Measurements from ENCODE around the gene ACAD10.
"Not testable (repeated sequence)": the region's sequence is repeated elsewhere in the genome, so short reads cannot be mapped to it uniquely, and the experiment has no call there.

The ACAD10 gene

DNA sequence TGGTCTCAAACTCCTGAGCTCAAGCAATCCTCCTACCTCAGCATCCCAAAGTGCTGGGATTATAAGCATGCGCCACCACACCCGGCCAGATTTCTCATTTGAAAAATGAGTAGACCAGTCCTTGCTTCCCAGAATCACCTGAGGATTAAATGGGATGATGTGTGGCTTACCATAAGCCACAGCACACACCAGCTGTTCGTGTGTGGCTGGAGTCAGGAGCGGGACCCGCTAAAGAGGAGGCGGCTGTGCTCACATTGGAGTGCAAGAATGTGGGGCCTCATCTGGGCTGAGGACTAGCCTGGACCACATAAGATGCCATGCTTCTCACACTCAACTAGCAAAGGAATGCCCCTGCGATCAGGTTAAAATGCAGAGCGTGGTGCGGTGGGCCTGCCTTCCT is 74.1 kb downstream of the ACAD10 start:
- Histone ChIP-seq H3F3A (ENCODE audit: control insufficient read depth, insufficient read depth) (peaks cover 19% of the 10 kb centered on the region), H3K4me1 (ENCODE audit: control insufficient read depth, low read length) (peaks cover 85% of the 10 kb centered on the region), H3K4me2 (ENCODE audit: low read length) (peak overlapping the region; percentile 64), H4K20me1 (ENCODE audit: control insufficient read depth, insufficient read depth, low read depth, low read length) (no peaks in the 10 kb centered on the region), H3K27me3 (ENCODE audit: control insufficient read depth, low read length) (no peaks in the 10 kb centered on the region), H3K9me2 (replicated peaks; ENCODE audit: control insufficient read depth, low read length) (no peaks in the 10 kb centered on the region), H3K79me2 (ENCODE audit: control insufficient read depth, low read length) (no peaks in the 10 kb centered on the region), H3K9me3 (ENCODE audit: control insufficient read depth, insufficient read depth, low read length) (no peaks in the 10 kb centered on the region), H3K36me3 (ENCODE audit: control insufficient read depth, low read length) (peaks cover 10% of the 10 kb centered on the region), H3K27ac (ENCODE audit: low read depth, low read length) (no peak overlapping the region), H3K4me3 (ENCODE audit: low read length) (no peak overlapping the region)
- TF ChIP-seq, protein P1, sequence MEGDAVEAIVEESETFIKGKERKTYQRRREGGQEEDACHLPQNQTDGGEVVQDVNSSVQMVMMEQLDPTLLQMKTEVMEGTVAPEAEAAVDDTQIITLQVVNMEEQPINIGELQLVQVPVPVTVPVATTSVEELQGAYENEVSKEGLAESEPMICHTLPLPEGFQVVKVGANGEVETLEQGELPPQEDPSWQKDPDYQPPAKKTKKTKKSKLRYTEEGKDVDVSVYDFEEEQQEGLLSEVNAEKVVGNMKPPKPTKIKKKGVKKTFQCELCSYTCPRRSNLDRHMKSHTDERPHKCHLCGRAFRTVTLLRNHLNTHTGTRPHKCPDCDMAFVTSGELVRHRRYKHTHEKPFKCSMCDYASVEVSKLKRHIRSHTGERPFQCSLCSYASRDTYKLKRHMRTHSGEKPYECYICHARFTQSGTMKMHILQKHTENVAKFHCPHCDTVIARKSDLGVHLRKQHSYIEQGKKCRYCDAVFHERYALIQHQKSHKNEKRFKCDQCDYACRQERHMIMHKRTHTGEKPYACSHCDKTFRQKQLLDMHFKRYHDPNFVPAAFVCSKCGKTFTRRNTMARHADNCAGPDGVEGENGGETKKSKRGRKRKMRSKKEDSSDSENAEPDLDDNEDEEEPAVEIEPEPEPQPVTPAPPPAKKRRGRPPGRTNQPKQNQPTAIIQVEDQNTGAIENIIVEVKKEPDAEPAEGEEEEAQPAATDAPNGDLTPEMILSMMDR (IDR thresholded peaks at IDR 0.05; ENCODE audit: low read depth, low read length, poor library complexity, severe bottlenecking), result no peak
- no peak for TF ChIP-seq EZH2phosphoT487 (IDR thresholded peaks at IDR 0.05; ENCODE audit: borderline replicate concordance, low read length)

DNA sequence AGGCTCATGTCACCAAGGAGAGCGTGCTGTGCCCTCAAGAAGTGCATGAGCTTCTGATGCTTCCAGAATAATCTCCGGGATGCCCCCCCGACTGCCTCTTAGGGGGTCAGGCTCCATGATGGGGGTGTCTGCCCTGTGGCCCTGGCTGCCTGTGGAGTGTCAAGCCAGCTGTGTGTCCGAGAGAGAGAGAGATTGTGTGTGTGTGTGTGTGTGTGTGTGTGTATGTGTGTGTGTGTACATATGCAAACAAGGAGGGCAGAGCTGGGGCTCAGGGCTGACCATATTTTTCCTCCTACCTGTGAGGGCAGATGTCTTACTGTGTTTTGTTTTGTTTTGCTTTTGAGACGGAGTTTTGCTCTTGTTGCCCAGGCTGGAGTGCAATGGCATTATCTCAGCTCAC is 75.2 kb downstream of the ACAD10 start:
- peak overlapping the region; percentile 30 for H3K4me3 ChIP-seq (ENCODE audit: low read length)

DNA sequence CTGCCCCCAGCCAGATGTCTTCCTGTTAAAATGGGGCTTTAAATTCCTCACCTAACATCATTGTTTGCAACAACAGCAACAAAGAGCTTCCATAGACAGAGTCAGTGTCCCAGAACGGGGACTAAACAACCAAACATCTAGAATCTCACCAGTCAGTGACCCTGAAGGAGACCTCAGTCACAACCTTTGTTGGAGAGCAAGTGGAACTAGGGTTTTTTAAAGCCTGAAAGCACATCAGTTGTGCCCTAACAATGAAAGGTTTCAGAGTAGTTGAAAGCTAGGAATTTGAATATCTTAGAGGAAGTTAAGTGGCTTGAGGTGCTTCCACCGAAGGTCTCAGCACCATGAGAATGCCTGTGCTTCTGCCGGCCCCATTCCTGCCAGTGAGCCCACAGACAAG is 75.9 kb downstream of the ACAD10 start:
- H3K36me3 ChIP-seq (ENCODE audit: control insufficient read depth, low read length), result peaks cover 9% of the 10 kb centered on the region
- H3F3A ChIP-seq (ENCODE audit: control insufficient read depth, insufficient read depth), result peaks cover 19% of the 10 kb centered on the region
- peak overlapping the region; percentile 30 for H3K4me3 ChIP-seq (ENCODE audit: low read length)
- peak overlapping the region; percentile 67 for H3K27ac ChIP-seq (ENCODE audit: low read depth, low read length)
- no peaks in the 10 kb centered on the region for H3K9me2 ChIP-seq (replicated peaks; ENCODE audit: control insufficient read depth, low read length)
- H3K4me2 ChIP-seq (ENCODE audit: low read length), result peak overlapping the region; percentile 64
- TF ChIP-seq, protein P1 (IDR thresholded peaks at IDR 0.05; ENCODE audit: low read depth, low read length, poor library complexity, severe bottlenecking), result no peak
- no peak for TF ChIP-seq EZH2phosphoT487 (IDR thresholded peaks at IDR 0.05; ENCODE audit: borderline replicate concordance, low read length)
- H3K4me1 ChIP-seq (ENCODE audit: control insufficient read depth, low read length), result peaks cover 97% of the 10 kb centered on the region
- no peaks in the 10 kb centered on the region for H3K79me2 ChIP-seq (ENCODE audit: control insufficient read depth, low read length)
- no peaks in the 10 kb centered on the region for H4K20me1 ChIP-seq (ENCODE audit: control insufficient read depth, insufficient read depth, low read depth, low read length)
- no peaks in the 10 kb centered on the region for H3K27me3 ChIP-seq (ENCODE audit: control insufficient read depth, low read length)
- H3K9me3 ChIP-seq (ENCODE audit: control insufficient read depth, insufficient read depth, low read length), result peaks cover 4% of the 10 kb centered on the region; the same call in 1 of the 2 replicates

More for the DNA sequence above, 75.2 kb downstream of the ACAD10 start:
- peaks cover 19% of the 10 kb centered on the region for H3F3A ChIP-seq (ENCODE audit: control insufficient read depth, insufficient read depth)
- H3K9me2 ChIP-seq (replicated peaks; ENCODE audit: control insufficient read depth, low read length), result no peaks in the 10 kb centered on the region
- peaks cover 11% of the 10 kb centered on the region for H3K36me3 ChIP-seq (ENCODE audit: control insufficient read depth, low read length)
- no peak for TF ChIP-seq EZH2phosphoT487 (IDR thresholded peaks at IDR 0.05; ENCODE audit: borderline replicate concordance, low read length)
- TF ChIP-seq, protein P1 (IDR thresholded peaks at IDR 0.05; ENCODE audit: low read depth, low read length, poor library complexity, severe bottlenecking), result no peak
- H3K27me3 ChIP-seq (ENCODE audit: control insufficient read depth, low read length), result no peaks in the 10 kb centered on the region
- H3K4me1 ChIP-seq (ENCODE audit: control insufficient read depth, low read length), result peaks cover 96% of the 10 kb centered on the region
- H4K20me1 ChIP-seq (ENCODE audit: control insufficient read depth, insufficient read depth, low read depth, low read length), result no peaks in the 10 kb centered on the region
- no peaks in the 10 kb centered on the region for H3K79me2 ChIP-seq (ENCODE audit: control insufficient read depth, low read length)
- peak overlapping the region; percentile 64 for H3K4me2 ChIP-seq (ENCODE audit: low read length)
- H3K27ac ChIP-seq (ENCODE audit: low read depth, low read length), result peak overlapping the region; percentile 67
- peaks cover 4% of the 10 kb centered on the region; the same call in 1 of the 2 replicates for H3K9me3 ChIP-seq (ENCODE audit: control insufficient read depth, insufficient read depth, low read length)

DNA sequence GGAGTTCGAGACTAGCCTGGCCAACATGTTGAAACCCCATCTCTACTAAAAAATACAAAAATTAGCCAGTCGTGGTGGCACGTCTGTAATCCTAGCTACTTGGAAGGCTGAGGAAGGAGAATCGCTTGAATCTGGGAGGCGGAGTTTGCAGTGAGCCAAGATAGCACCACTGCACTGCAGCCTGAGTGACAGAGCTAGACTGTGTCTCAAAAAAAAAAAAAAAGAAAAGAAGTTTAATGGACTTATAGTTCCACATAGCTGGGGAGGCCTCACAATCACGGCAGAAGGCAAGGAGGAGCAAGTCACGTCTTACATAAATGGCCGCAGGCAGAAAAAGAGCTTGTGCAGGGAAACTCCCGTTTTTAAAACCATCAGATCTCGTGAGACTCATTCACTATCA is 77.7 kb downstream of the ACAD10 start:
- Histone ChIP-seq H3K4me2 (ENCODE audit: low read length) (peak overlapping the region; percentile 78), H3K4me3 (ENCODE audit: low read length) (peak overlapping the region; percentile 50), H3K79me2 (ENCODE audit: control insufficient read depth, low read length) (peaks cover 16% of the 10 kb centered on the region), H3K4me1 (ENCODE audit: control insufficient read depth, low read length) (peaks cover 95% of the 10 kb centered on the region), H3F3A (ENCODE audit: control insufficient read depth, insufficient read depth) (peaks cover 19% of the 10 kb centered on the region), H3K27ac (ENCODE audit: low read depth, low read length) (peak overlapping the region; percentile 59)
- not testable (repeated sequence) for H3K9me3 ChIP-seq (ENCODE audit: control insufficient read depth, insufficient read depth, low read length); H3K9me2 ChIP-seq (replicated peaks; ENCODE audit: control insufficient read depth, low read length); H3K36me3 ChIP-seq (ENCODE audit: control insufficient read depth, low read length); H3K27me3 ChIP-seq (ENCODE audit: control insufficient read depth, low read length); H4K20me1 ChIP-seq (ENCODE audit: control insufficient read depth, insufficient read depth, low read depth, low read length)

All from DOHH2 (cell line).